ENCODE data around the gene CFAP46.
A peak's percentile ranks its signal among the peaks of the same experiment; 100 is the strongest.

Gene CFAP46

DNA sequence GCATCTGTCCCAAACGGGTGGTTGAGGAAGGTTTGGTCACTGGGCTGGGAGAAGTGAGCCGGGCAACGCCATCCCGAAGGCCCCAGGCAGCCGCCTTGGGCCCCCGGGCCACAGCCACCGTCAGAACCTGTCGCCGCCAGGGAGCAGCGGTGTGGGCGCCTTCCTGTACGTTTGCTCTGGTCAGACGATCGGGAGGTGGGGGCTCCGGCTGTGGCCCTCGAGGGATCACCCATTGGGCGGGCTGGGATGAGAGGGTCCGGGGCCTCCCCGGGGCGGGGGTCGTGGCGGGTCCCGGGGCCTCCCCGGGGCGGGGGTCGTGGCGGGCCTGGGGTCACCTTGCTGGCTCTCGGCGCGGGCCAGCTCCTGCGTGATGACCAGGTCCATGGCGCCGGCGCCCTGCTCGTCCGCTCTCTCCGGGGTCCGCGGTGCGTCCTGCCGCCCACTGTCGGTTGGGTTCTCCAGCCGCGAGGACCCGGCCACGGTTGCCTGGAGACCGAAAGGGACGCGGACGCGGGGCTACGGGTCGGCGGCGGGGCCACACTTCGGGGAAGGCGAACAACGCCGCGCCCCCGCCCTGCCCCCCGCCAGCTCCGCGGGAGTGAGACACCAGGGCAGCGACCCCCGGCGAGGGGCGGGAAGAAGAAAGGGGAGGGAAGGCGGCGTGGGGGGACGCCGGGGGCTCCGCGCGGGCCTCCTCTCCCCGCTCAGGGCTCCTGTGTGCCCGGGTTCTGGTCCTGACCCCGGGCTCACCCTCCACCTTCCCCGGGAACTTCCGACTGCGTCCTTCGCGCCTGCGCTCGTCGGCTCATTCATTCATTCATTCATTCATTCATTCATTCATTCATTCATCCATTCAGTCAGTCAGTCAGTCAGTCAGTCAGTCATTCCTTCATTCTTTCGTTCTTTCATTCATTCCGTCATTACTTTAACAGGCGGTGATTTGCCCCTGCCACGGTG is at the start of gene CFAP46:
Gene CFAP46 (minus strand): TSS at position 470 of the 957 bp plus-strand sequence. CDS start 86 bp downstream, at position 384.
- DNase-seq, result no peak

DNA sequence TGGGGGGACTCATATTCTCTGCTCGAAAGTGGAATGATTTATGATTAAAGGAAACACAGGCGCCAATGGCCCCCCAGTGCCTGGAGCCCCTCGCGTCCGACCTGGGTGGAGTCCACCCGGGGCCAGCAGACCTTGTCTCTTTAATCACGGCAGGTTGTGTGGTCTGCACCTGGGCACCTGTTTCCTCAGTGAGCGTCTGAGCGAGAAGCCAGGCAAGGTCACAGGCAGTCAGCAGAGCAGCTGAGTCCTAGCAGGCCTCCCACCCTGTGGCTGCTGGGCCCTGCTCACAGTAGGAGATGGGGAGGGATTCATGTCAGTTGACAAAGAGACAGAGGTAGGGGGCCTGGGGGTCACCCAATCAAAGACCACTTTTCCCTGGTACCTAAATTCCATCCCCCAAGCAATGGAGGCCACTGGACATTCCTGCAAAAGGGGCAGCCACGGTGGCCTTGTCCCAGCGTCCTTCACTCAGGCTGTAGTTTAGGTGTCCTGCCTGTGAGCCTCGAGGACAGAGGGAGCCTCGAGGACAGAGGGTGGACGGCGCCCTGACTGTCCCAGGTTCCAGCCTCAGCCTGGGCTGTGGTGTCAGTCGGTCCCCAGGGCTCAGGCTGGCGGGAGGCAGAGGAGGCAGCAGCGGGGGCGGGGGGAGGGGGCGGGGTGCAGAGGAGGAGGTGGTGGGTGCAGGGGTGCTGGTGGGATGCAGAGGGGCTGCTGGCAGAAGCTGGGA is 49.5 kb upstream of the CFAP46 start:
- no peak for DNase-seq

DNA sequence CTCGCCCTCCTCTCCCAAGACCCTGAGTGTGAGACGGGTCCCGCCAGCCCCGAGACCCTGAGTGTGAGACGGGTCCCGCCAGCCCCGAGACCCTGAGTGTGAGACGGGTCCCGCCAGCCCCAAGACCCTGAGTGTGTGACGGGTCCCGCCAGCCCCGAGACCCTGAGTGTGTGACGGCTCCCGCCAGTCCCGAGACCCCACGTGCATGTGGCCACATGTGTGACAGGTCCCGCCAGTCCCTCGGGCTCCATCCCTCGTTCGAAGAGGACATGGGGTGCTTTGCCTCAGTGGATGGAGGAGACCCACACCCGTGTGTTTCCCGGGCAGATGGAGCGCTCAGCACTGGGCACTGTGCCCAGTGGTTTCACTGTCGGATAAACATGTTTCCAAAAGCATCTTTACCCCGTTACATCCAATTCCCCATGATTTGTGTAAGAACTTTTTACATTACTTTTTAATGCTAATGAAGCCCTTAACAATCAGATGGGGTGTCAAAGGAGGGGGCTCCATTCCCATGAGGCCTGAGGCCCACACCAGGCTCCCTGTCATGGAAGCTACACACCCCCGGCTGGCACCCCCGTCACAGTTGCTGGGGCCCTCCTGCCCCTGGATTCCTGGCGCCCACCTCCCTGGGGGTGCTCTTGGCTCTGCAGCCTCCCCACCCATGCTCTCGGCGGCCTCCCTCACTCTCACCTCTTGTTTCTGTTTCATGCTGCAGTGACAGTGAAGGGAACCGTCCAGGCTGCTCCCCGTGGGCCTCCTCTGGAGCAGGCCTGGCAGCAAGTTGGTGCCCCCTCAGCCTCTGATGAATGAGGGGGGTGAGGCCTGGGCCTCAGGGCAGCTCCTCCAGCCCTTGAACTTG is 48.5 kb upstream of the CFAP46 start:
- DNase-seq, result no peak

DNA sequence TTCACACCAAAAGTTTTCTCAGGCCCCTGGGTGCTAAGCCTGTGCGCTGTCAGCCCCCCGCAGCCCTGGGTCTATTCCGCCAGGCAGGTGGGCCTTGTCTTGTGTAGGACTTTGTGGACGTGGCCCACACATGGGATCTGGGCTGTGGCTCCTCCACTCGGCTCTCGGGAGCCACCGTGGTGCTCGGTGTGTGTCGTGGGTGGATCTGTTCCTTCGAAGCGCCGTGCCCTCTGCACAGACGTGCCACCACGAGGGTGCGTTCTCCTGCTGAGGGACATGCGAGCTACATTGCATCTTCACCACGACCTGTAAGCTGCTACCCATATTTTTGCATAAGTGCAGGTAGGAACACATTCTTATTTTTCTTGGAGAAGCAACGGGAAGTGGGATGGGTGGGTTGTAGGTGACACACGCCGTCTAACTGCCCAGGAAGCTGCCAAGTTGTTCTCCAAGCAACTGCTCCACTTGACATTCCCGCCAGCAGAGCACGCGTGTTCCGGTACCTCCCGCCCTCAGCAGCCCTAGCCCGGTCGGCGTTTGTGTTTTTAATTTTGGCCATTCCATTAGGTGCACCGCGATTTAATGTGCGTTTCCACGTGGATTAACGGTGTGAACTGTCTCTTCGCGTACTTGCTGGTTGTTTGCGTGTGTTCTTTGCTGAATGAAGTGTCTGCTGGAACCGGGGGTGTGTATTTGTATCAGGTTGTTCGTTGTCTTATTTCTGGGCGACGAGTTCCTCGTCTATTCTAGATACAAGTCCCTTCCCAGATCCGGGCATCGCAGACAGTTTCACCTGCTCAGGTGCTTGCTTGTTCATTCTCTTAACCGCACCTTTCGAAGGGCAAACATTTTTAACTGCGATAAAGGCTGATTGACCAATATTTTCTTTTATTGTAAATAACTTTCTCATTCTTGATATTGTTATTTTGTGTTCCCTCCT is 47.4 kb upstream of the CFAP46 start:
- DNase-seq, result no peak

DNA sequence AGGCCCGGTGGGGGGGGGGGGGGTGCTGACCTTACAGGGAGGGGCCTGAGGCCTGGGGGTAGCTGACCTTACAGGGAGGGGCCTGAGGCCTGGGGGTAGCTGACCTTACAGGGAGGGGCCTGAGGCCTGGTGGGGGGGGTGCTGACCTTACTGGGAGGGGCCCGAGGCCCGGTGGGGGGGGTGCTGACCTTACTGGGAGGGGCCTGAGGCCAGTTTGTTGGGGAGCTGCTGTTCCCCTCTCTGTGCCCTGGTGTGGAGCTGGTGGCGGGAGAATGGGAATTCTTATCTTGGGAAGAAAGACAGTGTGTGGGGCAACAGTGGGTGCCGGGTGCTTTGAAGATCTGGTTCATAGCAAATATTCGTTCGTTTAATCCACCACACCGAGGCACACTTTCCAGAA is 46.6 kb upstream of the CFAP46 start:
- DNase-seq, result no peak

DNA sequence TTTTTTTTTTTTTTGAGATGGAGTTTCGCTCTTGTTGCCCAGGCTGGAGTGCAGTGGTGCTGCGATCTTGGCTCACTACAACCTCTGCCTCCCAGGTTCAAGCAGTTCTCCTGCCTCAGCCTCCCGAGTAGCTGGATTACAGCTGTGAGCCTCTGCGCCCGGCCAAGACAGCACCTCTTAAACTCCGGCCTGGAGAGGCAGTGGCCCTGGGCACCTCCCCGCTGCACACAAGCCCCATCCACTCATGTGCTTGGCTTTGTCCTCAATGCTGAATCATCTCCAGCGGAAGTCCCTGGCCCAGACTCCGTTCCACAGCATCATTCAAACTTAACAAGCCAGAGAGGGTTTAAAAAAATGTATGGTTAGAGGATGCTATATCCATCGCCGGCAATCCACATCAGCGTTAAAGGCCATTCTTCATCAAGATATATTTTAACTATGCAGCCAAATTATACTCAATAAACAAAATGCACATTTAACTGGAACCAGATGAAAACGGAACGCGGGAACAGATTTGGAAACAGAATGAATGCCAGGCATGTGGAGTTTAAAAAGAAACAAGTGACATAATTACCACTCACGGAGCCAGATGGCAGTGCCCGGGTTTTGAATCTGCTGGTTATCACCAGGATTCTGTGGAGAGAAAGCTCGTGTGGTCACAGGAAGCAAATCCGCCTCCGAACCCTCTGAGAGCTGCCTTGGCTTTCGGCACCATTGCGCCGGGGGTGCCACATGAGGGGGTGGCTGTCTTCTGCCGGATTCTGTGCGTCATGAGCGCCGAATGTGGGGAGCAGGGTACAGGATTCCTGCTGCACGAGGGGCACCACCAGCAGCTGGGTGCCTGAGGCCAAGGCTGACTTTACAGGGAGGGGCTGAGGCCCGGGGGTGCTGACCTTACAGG is 45.6 kb upstream of the CFAP46 start:
- peak; percentile 82 for DNase-seq

DNA sequence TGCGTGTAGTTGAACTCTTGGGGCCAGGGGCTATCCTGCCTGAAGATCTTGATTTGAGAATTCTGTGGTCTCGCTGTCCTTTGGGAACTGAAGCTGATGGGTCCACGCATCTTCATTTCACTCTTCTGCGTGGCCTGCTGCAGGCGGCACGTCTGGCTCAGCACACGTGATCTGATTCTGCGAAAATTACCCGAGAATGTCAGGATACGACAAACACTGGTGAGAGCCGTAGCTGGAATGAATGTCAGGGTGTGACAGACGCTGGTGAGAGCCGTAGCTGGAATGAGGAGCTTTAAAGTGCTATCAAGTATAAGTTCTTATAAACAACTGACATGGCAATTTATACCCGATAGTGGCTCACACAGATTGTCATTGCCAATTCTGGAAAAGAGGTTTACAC is 44.6 kb upstream of the CFAP46 start:
- DNase-seq, result no peak

DNA sequence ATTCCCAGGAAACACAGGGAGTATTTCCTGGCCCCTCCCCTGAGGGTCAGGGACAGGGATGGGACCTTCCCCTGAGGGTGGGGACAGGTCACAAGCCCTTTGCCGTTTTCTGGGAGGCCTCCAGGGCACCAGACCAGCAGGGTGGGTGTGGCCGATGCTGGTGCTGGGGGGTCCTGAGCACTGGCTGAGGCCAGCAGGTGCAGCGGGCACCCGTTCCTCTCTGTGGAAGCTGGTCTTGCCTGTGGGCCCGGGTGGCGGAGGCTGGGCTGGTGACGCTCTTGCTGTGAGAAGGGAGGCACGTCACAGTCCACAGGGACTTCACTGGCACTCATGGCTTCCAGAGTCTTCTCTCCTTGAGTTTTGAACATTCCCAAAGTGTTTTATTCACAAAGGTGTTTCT is 44.2 kb upstream of the CFAP46 start:
- no peak for DNase-seq

DNA sequence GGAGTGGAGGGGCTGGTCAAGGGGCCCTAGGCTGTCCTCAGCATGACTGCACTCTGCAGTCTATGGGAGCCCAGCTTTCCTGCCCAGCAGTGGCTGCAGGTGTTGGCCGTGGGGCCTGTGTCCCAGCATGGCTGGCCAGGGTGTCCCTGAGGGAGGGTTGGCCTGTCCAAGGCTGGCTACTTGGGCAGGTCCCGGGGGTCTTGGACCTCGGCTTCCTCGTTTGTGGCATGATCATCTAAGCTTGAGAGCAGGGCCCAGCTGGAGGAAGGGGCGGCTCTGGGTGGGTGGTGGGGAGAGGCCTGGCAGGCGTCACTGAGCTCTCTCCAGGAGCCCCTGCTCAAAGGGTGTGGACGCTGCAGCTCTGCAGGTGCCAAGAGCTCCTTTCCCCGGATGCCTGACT is 43.7 kb upstream of the CFAP46 start:
- no peak for DNase-seq

DNA sequence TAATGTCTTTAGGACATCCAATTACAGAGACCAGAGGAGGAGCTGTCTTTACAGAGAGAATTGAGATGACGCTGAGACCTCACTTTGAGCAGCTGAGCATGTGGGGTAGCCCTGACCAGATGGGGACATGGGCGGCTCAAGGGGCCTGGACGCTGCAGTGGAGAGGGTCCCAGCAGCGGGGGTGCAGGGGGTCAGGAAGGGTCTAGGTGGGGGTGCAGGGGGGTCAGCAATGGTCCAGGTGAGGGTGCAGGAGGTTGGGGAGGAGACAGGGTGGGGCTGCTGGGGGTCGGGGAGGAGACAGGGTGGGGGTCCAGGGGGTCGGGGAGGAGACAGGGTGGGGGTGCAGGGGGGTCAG is 43.2 kb upstream of the CFAP46 start:
- no peak for DNase-seq

DNA sequence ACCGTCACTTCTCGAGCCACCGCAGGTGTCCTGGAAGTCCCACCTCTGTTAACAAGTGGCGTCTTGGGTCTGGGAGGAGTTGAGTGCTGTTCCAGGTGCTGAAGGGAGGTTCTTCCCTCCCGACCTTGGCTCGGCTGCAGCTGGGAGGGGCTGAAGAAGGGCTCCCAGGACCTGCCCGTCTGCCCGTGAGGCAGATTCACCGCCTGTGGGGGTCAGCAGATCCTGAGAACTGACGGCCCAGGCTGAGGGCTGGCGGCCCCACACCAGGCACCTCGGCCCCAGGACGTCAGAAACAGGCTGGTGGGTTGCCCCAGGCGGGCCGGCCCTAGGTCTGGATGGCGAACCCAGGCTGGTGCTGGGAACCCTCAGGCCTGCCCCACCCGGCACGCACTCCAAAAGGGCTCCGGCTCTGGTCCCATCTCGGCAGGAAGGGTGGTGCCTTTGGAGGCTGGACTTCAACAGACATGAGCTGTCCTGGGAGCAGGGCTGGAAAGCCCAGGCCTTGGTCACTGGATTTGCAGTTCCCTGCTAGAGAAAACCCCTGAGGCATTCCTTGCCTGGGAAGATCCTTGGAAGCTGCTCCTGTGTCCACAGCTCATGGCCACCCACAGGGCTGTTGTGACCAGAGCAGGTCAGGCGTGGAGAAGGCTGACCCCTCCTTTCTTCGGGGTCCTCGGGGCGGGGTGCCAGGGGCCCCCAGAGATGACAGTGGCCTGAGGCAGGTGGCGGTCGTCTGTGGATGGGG is 42.6 kb upstream of the CFAP46 start:
- DNase-seq, result no peak

DNA sequence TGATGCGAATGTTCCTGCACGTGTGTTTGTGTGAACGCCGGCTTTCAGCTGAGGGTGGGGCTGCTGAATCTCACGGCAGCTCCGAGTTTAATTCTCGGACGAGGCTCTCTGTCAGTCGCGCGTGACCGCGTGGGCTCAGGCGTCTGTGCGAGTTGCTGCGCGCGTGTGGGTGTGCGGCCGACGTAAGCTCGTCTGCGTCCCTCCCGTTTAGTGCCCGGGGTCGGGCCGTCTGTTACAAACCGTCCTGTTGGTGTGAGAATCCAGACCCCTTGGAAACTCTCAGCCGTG is 41.6 kb upstream of the CFAP46 start:
- DNase-seq, result no peak

DNA sequence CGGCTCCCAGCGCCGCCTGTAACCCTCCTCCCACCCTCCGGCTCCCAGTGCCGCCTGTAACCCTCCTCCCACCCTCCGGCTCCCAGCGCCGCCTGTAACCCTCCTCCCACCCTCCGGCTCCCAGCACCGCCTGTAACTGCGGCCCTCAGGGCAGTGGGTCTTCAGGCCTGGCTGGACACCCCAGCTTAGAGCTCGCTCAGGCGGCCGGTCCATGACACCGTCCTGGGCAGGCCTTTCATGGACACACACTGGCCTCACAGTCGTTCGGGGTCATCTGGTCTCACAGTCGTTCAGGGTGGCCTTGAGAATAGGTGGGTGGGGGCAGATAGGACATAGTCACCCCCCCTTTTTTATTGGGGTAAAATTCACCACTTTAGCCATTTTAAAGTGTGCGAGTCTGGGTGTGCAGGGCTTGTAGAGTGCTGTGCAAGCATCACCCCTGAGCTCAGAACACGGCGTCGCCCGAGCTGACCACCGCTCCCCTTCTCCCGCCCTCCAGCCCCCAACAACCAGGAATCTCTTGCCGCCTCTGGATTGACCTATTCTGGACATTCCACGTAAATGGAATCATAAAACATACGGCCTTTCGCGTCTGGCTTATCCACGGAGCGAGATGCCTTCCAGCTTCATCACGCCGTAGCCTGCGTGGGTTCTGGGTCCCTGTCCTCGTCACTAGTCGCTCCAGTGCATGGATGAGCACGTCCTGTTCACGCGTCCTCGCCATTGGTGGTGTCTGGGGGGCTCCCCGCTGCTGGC is 41.1 kb upstream of the CFAP46 start:
- DNase-seq, result no peak

DNA sequence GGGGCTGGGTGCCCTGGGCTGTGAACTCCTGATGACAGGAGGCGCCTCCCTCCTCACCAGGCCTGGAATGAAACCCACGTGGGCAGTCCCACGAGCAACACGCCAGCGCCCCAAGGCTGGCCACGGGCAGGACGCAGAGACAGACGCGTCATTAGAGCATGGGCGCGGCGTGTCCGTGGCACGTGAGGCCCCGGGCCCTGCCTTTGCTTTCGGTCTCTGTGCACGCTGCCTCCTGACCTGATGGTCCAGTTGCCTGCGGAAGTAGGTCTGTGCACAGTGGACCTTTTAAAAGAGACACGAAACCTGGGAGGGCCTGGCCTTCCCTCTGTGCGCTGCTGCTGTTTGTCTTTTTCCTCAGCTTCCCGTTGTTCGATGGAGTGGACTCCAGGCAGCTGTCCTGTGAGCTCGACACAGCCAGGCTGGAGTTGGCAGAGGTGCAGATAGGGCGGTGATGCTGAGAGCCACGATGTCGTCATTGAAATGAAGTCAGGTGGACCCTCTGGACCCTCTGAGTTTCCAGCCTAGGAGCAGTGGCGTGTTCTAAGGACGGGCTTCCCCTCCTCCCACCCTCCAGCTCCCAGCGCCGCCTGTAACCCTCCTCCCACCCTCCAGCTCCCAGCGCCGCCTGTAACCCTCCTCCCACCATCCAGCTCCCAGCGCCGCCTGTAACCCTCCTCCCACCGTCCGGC is 40.1 kb upstream of the CFAP46 start:
- no peak for DNase-seq

DNA sequence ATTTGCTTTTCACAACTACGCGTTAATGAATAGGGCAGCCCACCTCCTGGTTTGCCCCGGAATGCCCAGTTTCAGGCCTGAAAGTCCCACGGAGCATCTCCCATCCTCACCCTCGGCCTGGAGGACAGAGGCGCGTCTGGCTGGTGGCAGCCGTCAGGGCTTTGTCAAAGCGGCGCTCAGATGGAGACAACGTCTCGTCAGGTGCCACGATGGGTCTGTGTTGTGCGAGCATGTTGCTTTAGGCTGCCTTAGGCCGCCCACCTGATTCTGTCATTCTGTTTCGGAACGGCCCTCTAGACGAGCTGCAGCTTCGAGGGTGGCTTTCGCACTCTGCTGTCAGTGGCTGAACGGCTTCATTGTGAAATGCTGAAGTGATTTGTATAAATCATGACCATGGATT is 39.4 kb upstream of the CFAP46 start:
- DNase-seq, result no peak

DNA sequence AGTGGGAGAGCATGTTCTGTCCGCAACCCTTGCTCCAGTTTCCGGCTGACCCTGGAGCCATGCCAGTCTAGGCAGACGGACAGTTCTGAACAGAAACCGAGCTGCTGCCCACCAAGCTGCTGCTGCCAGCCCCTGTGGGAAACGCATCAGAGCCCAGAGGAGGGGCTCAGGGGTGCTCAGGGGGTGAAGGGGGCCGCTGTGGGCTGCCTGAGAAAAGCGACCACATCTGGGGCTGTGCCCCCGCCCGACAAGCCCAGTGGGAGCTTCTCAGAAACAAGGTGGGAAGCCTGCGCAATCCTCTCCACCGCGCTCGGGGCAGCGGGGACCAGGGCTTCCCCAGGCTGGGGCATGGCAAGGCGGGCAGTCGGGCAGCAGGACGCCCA is 38.8 kb upstream of the CFAP46 start:
- DNase-seq, result no peak

DNA sequence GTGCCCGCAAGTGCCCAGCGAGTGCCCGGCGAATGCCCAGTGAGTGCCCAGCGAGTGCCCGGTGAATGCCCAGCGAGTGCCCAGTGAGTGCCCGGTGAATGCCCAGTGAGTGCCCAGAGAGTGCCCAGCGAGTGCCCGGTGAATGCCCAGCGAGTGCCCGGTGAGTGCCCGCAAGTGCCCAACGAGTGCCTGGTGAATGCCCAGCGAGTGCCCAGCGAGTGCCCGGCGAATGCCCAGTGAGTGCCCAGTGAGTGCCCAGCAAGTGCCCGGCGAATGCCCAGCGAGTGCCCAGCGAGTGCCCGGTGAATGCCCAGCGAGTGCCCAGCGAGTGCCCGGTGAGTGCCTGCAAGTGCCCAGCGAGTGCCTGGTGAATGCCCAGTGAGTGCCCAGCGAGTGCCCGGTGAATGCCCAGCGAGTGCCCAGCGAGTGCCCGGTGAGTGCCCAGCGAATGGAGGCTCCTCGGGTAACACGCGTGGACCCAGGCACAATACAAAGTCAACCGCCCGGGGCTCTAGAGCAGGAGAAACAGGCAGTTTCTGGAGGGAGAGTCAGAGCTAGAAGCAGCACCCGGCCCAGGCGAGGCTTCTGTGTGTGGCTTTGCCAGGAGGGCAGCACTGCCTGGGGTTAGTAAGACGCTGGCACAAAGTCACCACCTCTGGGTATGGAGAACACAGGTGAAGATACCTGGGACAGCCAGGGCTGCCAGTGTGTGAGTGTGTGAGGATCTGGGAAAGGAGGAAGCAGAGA is 38.2 kb upstream of the CFAP46 start:
- DNase-seq, result no peak
